GM12891 (cell line): ENCODE measurements around the gene PTPRD.

Source experiments
- POLR2A ChIP-seq: IDR thresholded peaks from 2 replicates; pipeline ENCODE4 v1.6.1; 2011; ENCODE audit warnings: low read depth, low read length, control low read depth
- SPI1 ChIP-seq: IDR thresholded peaks from 2 replicates; pipeline ENCODE4 v1.6.1; 2011; ENCODE audit warnings: low read depth, low read length, control low read depth
- TAF1 ChIP-seq: IDR thresholded peaks from 2 replicates; pipeline ENCODE4 v1.6.1; 2011; ENCODE audit warnings: low read depth, low read length, control low read depth

GRCh38 chr9:8381601-8382000 is 2231.2 kb downstream of the PTPRD start:
- TF ChIP-seq TAF1: no peak
- TF ChIP-seq POLR2A: no peak
- no peak for TF ChIP-seq SPI1
